ENCODE data around the gene SAMD8.

Gene SAMD8

DNA sequence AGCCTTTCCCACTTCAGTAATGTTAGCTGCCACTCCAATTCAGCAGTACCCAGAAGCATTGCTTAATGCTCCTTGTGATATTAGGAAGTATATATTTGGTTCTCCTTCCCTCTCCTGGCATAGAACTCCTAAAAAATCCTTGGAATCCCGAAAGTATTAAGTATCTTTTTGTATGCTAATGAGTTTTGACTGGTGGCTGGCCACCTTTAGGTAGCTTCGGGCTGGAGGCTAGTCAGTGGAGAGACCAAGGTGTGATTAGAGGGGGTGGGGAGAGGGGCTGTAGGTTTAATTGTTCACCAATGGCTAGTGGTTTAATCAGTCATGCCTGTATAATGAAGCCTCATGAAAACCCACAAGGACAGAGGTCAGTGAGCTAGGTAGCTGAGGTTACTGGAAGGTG is 112.1 kb downstream of the SAMD8 start:
- DNase-seq (ENCODE audit: low read depth in 2 of 2) = no peak

DNA sequence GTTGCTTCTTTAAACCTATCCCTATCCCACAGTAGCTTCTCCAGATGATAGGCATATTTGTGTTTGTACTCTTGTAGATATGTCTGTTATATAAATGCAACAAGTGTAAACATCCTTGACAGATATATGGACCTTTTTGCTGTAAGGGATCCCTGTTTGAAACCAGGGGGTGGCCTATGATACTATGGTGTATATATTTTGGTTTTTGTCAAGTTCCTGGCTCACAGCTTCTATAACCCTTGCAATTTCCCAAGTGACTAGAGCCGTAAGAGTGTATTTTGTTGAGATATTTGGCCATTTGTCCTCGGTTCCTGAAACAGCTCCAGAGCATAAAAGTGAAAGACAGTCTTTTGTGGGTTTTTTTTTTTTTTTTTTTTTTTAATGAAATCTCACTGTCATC is 114.6 kb downstream of the SAMD8 start:
- no peak for DNase-seq (ENCODE audit: low read depth in 2 of 2)

DNA sequence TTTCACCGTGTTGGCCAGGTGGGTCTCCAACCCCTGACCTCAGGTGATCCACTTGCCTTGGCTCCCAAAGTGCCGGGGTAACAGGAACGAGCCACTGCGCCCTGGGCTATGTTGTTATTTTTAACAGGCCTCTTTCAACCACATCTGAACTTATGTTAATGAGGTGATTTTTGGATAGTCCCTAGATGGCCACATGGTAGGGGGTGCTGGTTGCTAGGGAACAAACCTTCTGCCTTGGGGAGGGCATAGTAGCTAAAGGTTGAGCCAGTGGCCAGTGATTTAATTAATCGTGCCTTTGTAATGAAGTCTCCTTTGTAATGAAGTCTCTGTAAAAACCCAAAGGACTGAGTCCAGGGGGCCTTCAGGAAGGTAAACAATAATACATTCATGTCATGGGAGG is 115.2 kb downstream of the SAMD8 start:
- DNase-seq (ENCODE audit: low read depth in 2 of 2) = no peak

DNA sequence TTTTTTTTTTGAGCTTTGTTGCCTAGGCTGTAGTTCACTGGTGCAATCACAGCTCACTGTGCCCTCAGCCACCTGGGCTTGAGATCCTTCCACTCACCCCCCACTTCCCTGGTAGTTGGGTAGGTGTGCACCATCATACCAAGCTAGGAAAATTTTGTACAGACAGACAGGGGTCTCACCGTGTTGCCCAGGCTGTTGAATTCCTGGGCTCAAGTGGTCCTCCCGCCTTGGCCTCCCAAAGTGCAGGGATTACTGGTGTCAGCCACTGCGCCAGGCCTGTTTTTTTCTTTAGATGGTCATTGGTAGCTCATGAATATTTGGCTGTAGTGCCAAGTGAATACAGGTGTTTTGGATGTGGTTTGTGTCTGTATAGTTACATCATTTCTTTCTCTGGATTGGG is 116.8 kb downstream of the SAMD8 start:
- no peak for DNase-seq (ENCODE audit: low read depth in 2 of 2)

DNA sequence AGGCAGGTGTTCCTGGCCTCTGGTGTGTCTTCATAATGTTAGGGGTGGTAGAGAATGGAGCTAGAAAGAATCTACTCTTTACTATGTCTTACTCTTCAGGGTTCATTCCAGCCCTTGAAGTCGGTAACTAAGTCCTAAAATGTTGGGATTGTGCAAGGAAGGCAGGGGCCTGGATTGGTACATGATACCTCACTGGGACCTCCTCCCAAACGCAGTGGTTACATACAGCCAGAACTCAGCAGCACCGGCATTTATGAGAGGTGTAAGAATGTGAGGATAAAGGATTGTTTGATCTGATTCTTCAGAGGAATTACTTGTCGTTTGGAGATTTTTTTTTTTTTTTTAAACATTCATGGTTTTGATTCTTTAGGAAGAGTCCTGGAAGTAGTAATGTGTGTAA is 117.4 kb downstream of the SAMD8 start:
- DNase-seq (ENCODE audit: low read depth in 2 of 2) = no peak

DNA sequence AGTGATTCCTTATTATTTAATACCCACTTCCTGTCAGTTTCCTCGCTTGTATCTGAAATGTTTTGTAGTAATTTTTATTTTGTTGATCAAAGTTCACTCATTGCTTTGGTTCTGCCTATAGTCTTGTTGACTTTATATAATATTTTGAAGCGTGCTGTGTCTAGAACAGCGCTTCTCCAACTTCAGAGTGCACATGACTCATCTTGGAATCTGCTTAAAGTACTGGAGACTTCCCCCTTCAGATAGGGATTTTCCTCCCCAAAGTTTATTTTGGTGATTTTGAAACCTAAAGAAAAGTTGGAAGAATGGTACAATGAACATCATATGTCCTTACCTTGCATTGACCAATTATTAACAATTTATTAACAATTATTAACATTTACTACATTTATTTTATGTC is 118.5 kb downstream of the SAMD8 start:
- DNase-seq (ENCODE audit: low read depth in 2 of 2) = no peak

DNA sequence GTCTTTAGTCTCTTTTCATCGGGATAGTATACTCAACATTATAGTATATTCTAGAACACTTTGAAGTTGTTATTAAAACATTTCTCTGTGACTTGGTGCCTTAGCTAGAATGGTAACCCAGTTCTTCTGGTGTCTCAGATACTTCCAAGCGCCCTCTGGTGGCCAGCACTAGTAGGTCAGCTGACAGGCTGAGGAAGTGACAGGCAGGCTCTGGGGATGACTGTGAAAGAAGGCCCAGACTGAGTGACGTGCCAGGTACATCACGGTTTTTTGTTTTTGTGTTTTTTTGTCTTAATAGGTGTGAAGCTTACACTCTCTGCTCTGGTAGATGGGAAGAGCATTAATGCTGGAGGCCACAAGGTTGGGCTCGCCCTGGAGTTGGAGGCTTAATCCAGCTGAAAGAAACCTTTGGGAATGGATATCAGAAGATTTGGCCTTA is 119.2 kb downstream of the SAMD8 start:
- DNase-seq (ENCODE audit: low read depth in 2 of 2) = peak; percentile 89 to 91
